ENCODE data around the gene SLC16A12. TPM values are rescaled to one million over a fixed set of nuclear protein-coding genes. Genes with fewer than 3 reads are reported as not detected.

SLC16A12 gene
- total and polyA plus RNA-seq, 10 donors, result 0.02 to 0.19 (median 0.12) TPM; not detected in 5

DNA sequence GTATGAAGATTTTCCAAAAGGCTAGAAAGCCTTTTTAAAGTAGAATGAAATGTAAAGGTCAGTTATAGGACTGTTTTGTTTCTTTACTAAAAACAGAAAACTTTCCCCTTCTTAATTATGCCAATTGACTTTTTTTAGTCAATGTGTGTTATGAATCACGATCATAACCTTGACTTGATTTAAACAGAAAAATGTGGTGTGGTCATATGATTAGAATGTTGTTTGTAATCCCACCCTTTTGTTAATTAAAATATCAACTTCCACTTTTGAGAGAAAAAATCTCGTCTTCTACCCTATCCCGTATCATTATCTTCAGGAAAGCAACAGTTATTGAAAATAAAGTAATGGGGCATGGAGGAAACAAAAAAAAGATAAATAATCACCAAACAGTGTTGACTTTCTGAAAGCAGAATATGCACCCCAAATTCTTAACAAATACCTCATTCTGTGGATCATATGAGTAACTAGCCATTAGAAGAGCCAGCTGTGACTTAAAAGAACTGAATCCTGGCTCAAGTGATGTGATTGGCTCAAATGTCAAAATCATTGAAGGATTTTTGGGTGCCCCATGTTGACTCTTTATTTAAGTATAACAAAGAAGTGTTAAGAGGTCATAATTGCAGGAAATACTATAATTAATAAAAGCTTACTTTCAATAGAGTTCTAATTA lies 32.3 kb upstream of the SLC16A12 start:
- Histone ChIP-seq H3K4me1 (peaks cover 0 to 6% (median 0%) of the 10 kb centered on the region in 6 donors), H3K4me3 (no peak overlapping the region), H3K27ac (no peak overlapping the region), H3K27me3 (replicated peaks in 1 of 7) (peaks cover 0 to 4% (median 0%) of the 10 kb centered on the region in 7 donors), H3K36me3 (no peaks in the 10 kb centered on the region), H3K9me3 (no peaks in the 10 kb centered on the region)
- WGBS, 5 donors, result 44 to 74% (median 57%) methylated on average over 3 of the region's 3 CpGs
- TF ChIP-seq, protein P1, sequence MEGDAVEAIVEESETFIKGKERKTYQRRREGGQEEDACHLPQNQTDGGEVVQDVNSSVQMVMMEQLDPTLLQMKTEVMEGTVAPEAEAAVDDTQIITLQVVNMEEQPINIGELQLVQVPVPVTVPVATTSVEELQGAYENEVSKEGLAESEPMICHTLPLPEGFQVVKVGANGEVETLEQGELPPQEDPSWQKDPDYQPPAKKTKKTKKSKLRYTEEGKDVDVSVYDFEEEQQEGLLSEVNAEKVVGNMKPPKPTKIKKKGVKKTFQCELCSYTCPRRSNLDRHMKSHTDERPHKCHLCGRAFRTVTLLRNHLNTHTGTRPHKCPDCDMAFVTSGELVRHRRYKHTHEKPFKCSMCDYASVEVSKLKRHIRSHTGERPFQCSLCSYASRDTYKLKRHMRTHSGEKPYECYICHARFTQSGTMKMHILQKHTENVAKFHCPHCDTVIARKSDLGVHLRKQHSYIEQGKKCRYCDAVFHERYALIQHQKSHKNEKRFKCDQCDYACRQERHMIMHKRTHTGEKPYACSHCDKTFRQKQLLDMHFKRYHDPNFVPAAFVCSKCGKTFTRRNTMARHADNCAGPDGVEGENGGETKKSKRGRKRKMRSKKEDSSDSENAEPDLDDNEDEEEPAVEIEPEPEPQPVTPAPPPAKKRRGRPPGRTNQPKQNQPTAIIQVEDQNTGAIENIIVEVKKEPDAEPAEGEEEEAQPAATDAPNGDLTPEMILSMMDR (IDR thresholded peaks at IDR 0.05 in 8 of 11, conservative IDR thresholded peaks at IDR 0.05 in 3 of 11), result no peak
- TF ChIP-seq POLR2AphosphoS5 (IDR thresholded peaks at IDR 0.05), result no peak
- no peak for TF ChIP-seq POLR2A (IDR thresholded peaks at IDR 0.05)
- intact Hi-C loops (cut with DNase I; ENCODE audit: low total_unique reads), result loop anchor here (5.0 kb wide), 1 partner anchor 140 kb away; no protein-coding TSS in a partner anchor
- DNase-seq, result no peak

DNA sequence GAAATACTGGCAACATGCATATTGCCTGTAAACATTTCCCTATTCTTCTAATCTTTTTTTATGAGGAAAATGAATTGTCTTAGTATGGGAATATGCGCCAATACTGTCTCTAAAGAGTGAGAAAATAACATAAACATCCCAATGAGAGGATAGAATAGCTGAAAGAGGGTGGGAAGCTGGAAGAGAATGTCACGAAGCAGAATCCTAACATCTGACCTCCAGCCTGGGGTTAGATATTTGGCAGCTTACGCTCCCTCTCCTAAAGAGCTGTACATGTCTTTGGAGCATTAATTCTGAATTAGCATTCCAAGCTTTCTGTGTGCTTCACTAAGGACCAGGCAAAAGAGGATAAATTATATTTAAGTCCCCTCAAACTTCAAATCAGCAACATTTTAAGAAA lies 31.6 kb upstream of the SLC16A12 start:
- Histone ChIP-seq H3K27ac (peak overlapping the region in 1 of 8 donors; percentile 36), H3K4me3 (no peak overlapping the region), H3K27me3 (replicated peaks in 1 of 7) (peaks cover 0 to 4% (median 0%) of the 10 kb centered on the region in 7 donors), H3K4me1 (peaks cover 0 to 6% (median 0%) of the 10 kb centered on the region in 6 donors), H3K36me3 (no peaks in the 10 kb centered on the region), H3K9me3 (no peaks in the 10 kb centered on the region)
- intact Hi-C loops (cut with DNase I; ENCODE audit: low total_unique reads), result loop anchor here (5.0 kb wide), 1 partner anchor 140 kb away; no protein-coding TSS in a partner anchor
- DNase-seq, result no peak
- WGBS, 5 donors, result 47 to 83% (median 61%) methylated on average over 3 of the region's 3 CpGs
- TF ChIP-seq, protein P1 (IDR thresholded peaks at IDR 0.05 in 8 of 11, conservative IDR thresholded peaks at IDR 0.05 in 3 of 11), result no peak
- TF ChIP-seq POLR2AphosphoS5 (IDR thresholded peaks at IDR 0.05) (no peak), POLR2A (IDR thresholded peaks at IDR 0.05) (no peak)

DNA sequence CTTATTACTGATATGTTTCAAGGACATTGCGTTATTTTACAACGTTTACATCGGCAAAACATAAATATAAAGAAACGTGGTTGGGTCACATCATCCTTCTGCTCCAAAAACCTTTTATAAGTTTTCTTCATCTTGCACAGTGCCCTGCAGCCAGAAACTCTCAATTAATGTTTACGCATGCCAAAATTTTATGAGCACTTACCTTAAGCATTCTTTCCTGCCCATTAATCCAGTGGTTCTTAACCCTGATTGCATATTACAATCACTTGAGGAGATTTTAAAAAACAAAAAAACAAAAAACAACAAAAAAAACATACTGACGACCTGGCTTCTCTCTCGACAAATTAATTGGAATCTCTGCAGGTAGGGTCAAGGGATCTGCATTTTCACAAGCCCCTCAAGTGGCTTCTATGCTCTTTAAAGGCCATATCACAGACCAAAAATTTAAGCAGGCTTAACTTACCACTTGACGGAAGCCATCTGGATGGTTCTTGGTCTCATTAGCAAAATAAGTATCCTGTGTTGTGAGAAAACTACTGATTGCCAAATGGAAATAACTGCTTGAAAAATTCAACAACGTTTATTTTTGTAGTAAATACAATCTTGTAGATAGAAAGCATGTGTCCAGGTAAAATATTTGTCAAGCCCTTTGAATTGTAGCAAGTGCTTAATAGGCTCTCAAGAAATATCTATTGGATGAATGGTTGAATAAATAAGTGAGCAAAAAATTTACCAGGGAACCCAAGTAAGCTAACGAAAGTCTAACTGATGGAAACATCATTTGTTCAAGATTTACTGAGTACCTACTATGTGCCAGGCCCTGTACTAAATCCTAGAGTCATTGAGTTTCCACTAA lies 30.9 kb upstream of the SLC16A12 start:
- Histone ChIP-seq H3K36me3 (no peaks in the 10 kb centered on the region), H3K27ac (peak overlapping the region in 1 of 8 donors; percentile 36), H3K4me3 (no peak overlapping the region), H3K4me1 (peaks cover 0 to 6% (median 0%) of the 10 kb centered on the region in 6 donors), H3K27me3 (replicated peaks in 1 of 7) (peaks cover 0 to 4% (median 0%) of the 10 kb centered on the region in 7 donors), H3K9me3 (no peaks in the 10 kb centered on the region)
- intact Hi-C loops (cut with DNase I; ENCODE audit: low total_unique reads), result loop anchor here (5.0 kb wide), 1 partner anchor 139 kb away; no protein-coding TSS in a partner anchor
- no peak for DNase-seq
- WGBS, 5 donors, result 67 to 81% (median 77%) methylated on average over 10 of the region's 10 CpGs
- TF ChIP-seq, protein P1 (IDR thresholded peaks at IDR 0.05 in 8 of 11, conservative IDR thresholded peaks at IDR 0.05 in 3 of 11), result no peak
- TF ChIP-seq POLR2A (IDR thresholded peaks at IDR 0.05) (no peak), POLR2AphosphoS5 (IDR thresholded peaks at IDR 0.05) (no peak)

Data from spleen (tissue), 11 donors.